CD14-positive monocyte (primary cell): ENCODE results near the gene SPRYD4. TPM values are rescaled to one million over a fixed set of nuclear protein-coding genes. Genes with fewer than 3 reads are reported as not detected.

Experiments used
- DNase-seq, 3 donors: peaks; one replicate each; pipeline ENCODE4 v3.0.0-alpha.2; 2011 to 2022
- H2AFZ ChIP-seq: 2 replicates; pipeline ENCODE4 v1.6.0; 2012; ENCODE audit warnings: mild to moderate bottlenecking, low read depth, low read length, inconsistent platforms; ENCODE audit not compliant: insufficient read depth, poor library complexity, severe bottlenecking
- H3K27ac ChIP-seq, 2 donors: 1 replicate in 1 of 2; 2 replicates in 1 of 2; pipeline ENCODE4 v1.5.1; 2012 to 2013; ENCODE audit warnings: low read length in 2 of 2, control low read depth in 1 of 2, inconsistent platforms in 1 of 2, low read depth in 1 of 2, mild to moderate bottlenecking in 1 of 2
- H3K27me3 ChIP-seq, 2 donors: one replicate each; pipeline versions ENCODE4 v1.6.0 to v1.6.1; 2011 to 2013; ENCODE audit warnings: low read length in 2 of 2; ENCODE audit not compliant: control insufficient read depth in 2 of 2, insufficient read depth in 2 of 2
- H3K36me3 ChIP-seq, 2 donors: replicated peaks in 1 of 2; 1 replicate in 1 of 2; 2 replicates in 1 of 2; pipeline versions ENCODE4 v1.5.1 to v1.6.1; 2012 to 2013; ENCODE audit warnings: low read length in 2 of 2, control low read depth in 1 of 2, inconsistent platforms in 1 of 2, mild to moderate bottlenecking in 1 of 2; ENCODE audit not compliant: insufficient read depth in 2 of 2, control insufficient read depth in 1 of 2
- H3K4me1 ChIP-seq, 2 donors: 1 replicate in 1 of 2; 2 replicates in 1 of 2; pipeline versions ENCODE4 v1.5.1 to v1.6.1; 2012 to 2013; ENCODE audit warnings: low read length in 2 of 2, control low read depth in 1 of 2, inconsistent platforms in 1 of 2, mild to moderate bottlenecking in 1 of 2, moderate library complexity in 1 of 2; ENCODE audit not compliant: insufficient read depth in 2 of 2, control insufficient read depth in 1 of 2
- H3K4me2 ChIP-seq: replicated peaks from 2 replicates; pipeline ENCODE3; 2012; ENCODE audit warnings: low read length, moderate library complexity, mild to moderate bottlenecking; ENCODE audit not compliant: poor library complexity, severe bottlenecking; ENCODE audit errors: extremely low read depth
- H3K4me3 ChIP-seq, 3 experiments: fragments of 200-600 bp in 1 of 3; sonication (generic) in 1 of 3; replicated peaks in 1 of 3; 1 replicate in 2 of 3; 2 replicates in 1 of 3; pipeline ENCODE4 v1.5.1; 2011 to 2013; ENCODE audit warnings: low read length in 3 of 3, mild to moderate bottlenecking in 3 of 3, control low read depth in 2 of 3, low read depth in 2 of 3, inconsistent platforms in 1 of 3, moderate library complexity in 1 of 3
- H3K79me2 ChIP-seq: 2 replicates; pipeline ENCODE4 v1.6.0; 2012; ENCODE audit warnings: mild to moderate bottlenecking, control low read depth, inconsistent platforms, low read length, moderate library complexity; ENCODE audit not compliant: insufficient read depth
- H3K9ac ChIP-seq: 2 replicates; pipeline ENCODE4 v1.6.0; 2017; ENCODE audit warnings: low read length, mild to moderate bottlenecking; ENCODE audit not compliant: insufficient read depth, poor library complexity, severe bottlenecking
- H3K9me3 ChIP-seq, 2 donors: replicated peaks in 1 of 2; 1 replicate in 1 of 2; 2 replicates in 1 of 2; pipeline versions ENCODE4 v1.5.1 to v1.6.1; 2012 to 2013; ENCODE audit warnings: low read length in 2 of 2, control low read depth in 1 of 2; ENCODE audit not compliant: control insufficient read depth in 1 of 2, insufficient read depth in 1 of 2
- H4K20me1 ChIP-seq: 2 replicates; pipeline ENCODE4 v1.6.0; 2012; ENCODE audit warnings: mild to moderate bottlenecking, low read length, control low read depth, moderate library complexity; ENCODE audit not compliant: insufficient read depth
- H3K27ac Mint-ChIP-seq, 7 donors: one replicate each; pipeline ENCODE4 v1.8.0; 2020; ENCODE audit warnings: mild to moderate bottlenecking in 7 of 7, mixed read lengths in 7 of 7, moderate library complexity in 6 of 7, inconsistent platforms in 2 of 7
- H3K27me3 Mint-ChIP-seq, 3 donors: one replicate each; pipeline ENCODE4 v1.8.0; 2021 to 2022; ENCODE audit warnings: low read depth in 3 of 3, mild to moderate bottlenecking in 3 of 3, mixed read lengths in 3 of 3, moderate library complexity in 3 of 3, inconsistent platforms in 1 of 3
- H3K36me3 Mint-ChIP-seq, 2 donors: one replicate each; pipeline ENCODE4 v1.8.0; 2020; ENCODE audit warnings: mixed read lengths in 2 of 2, inconsistent platforms in 1 of 2, mild to moderate bottlenecking in 1 of 2
- H3K4me1 Mint-ChIP-seq: one replicate; pipeline ENCODE4 v1.8.0; 2020; ENCODE audit warnings: mild to moderate bottlenecking, mixed read lengths
- H3K4me3 Mint-ChIP-seq, 2 donors: one replicate each; pipeline ENCODE4 v1.8.0; 2020; ENCODE audit warnings: mild to moderate bottlenecking in 2 of 2, mixed read lengths in 2 of 2, moderate library complexity in 1 of 2
- H3K9me3 Mint-ChIP-seq, 7 donors: one replicate each; pipeline ENCODE4 v1.8.0; 2020 to 2022; ENCODE audit warnings: mixed read lengths in 7 of 7, mild to moderate bottlenecking in 6 of 7, moderate library complexity in 6 of 7, inconsistent platforms in 2 of 7
- CTCF ChIP-seq: fragments of 200-600 bp; IDR thresholded peaks from one replicate; pipeline ENCODE4 v1.8.0; 2022; ENCODE audit warnings: antibody characterized with exemption, mild to moderate bottlenecking
- WGBS: methylation state at CpG from one replicate; pipeline ENCODE4 v1.1.5; 2013; ENCODE audit warnings: missing lambda C conversion rate; ENCODE audit not compliant: insufficient coverage; 5-methylcytosine and 5-hydroxymethylcytosine counted together
- intact Hi-C, 2 donors: fragments of 100-400 bp; cut with micrococcal nuclease; formaldehyde crosslinking; loops; one replicate each; pipeline versions ENCODE4 v1.15.0 to v1.15.1; 2023
- polyA plus RNA-seq, 3 donors: library from polyadenylated mRNA; depleted of rRNA in 1 of 3; unstranded in 2 of 3; stranded (reverse) in 1 of 3; fragments of 300-500 nt in 2 of 3; fragments of >200 nt in 1 of 3; fragmentation: Illumina TruSeq in 2 of 3; gene quantifications; 1 replicate in 2 of 3; 2 replicates in 1 of 3; pipeline ENCODE4 v1.2.3, GENCODE V29; 2012 to 2021

SPRYD4 gene
- polyA plus RNA-seq, 3 donors: 1.3 to 2.1 (median 1.4) TPM

- H3K9ac ChIP-seq: no peak overlapping the region
- peaks cover 26% of the 10 kb centered on the region for H3K4me1 Mint-ChIP-seq
- DNase-seq: no peak
Measured at GRCh38 chr12:56487448-56488040, 19.2 kb downstream of the SPRYD4 start.

More at GRCh38 chr12:56487448-56488040, 19.2 kb downstream of the SPRYD4 start:
- H3K27me3 ChIP-seq: peaks cover 27 to 52% of the 10 kb centered on the region in 2 donors
- no peak for TF ChIP-seq CTCF
- WGBS: 9% methylated on average over 44 of the region's 44 CpGs
- H3K9me3 Mint-ChIP-seq: peaks cover 5 to 22% (median 12%) of the 10 kb centered on the region in 7 donors
- no peaks in the 10 kb centered on the region for H4K20me1 ChIP-seq
- peak overlapping the region; percentile 79 for H2AFZ ChIP-seq
- H3K79me2 ChIP-seq: no peaks in the 10 kb centered on the region
- intact Hi-C loops: no loop called here
- peak overlapping the region in 1 of 7 donors; percentile 50 for H3K27ac Mint-ChIP-seq
- peaks cover 49 to 60% (median 58%) of the 10 kb centered on the region in 3 donors for H3K27me3 Mint-ChIP-seq
- H3K9me3 ChIP-seq: peaks cover 3 to 6% of the 10 kb centered on the region in 2 donors
- H3K4me2 ChIP-seq: peak overlapping the region; percentile 83
- peaks cover 6 to 8% of the 10 kb centered on the region in 2 donors for H3K36me3 Mint-ChIP-seq
- no peaks in the 10 kb centered on the region for H3K36me3 ChIP-seq
- peak overlapping the region; percentile 81 to 94 for H3K4me3 Mint-ChIP-seq
- no peak overlapping the region for H3K27ac ChIP-seq
- peak overlapping the region; percentile 23 to 69 (median 39) for H3K4me3 ChIP-seq
- H3K4me1 ChIP-seq: peaks cover 15 to 20% of the 10 kb centered on the region in 2 donors
